PC-9 (cell line): Measurements from ENCODE around the gene C1QTNF1. TPM values are rescaled to one million over a fixed set of nuclear protein-coding genes. Genes with fewer than 3 reads are reported as not detected.

Experiments used
- BruUV-seq: library from RNA; stranded (reverse); fragments of 400-500 nt; replicated peaks from 2 replicates; lab custom pipeline; 2021; lab: Mats Ljungman, UMichigan
- CTCF ChIA-PET: fragments of 300-600 bp; sonication (Branson Sonifier 250); formaldehyde crosslinking; loops from one replicate; lab custom pipeline; 2022; ENCODE audit warnings: antibody characterized with exemption; lab: Charles Lee
- POLR2A ChIA-PET: fragments of 300-600 bp; sonication (Branson Sonifier 250); formaldehyde crosslinking; loops from one replicate; lab custom pipeline; 2022; ENCODE audit warnings: antibody characterized with exemption; ENCODE audit not compliant: unreplicated experiment; lab: Charles Lee
- DNase-seq, 2 experiments: peaks; one replicate each; pipeline versions ENCODE4 v3.0.0 to v3.0.0-alpha.2; 2015 to 2022; ENCODE audit warnings: mixed read lengths in 1 of 2
- H2AFZ ChIP-seq: fragments of 200-600 bp; sonication (generic); 2 replicates; pipeline ENCODE4 v1.8.1; 2017; ENCODE audit warnings: antibody characterized with exemption
- H3F3A ChIP-seq: fragments of 200-600 bp; sonication (generic); 2 replicates; pipeline ENCODE4 v1.8.1; 2017; ENCODE audit warnings: antibody characterized with exemption, mild to moderate bottlenecking, low read depth; ENCODE audit not compliant: insufficient read depth
- H3K27ac ChIP-seq: fragments of 200-600 bp; sonication (generic); 2 replicates; pipeline ENCODE4 v1.6.1; 2016; ENCODE audit warnings: mixed run types
- H3K27me3 ChIP-seq: fragments of 200-600 bp; sonication (generic); 2 replicates; pipeline ENCODE4 v1.6.1; 2016; ENCODE audit warnings: low read depth, mixed run types; ENCODE audit not compliant: insufficient read depth
- H3K36me3 ChIP-seq: fragments of 200-600 bp; sonication (generic); 2 replicates; pipeline ENCODE4 v1.6.1; 2016; ENCODE audit warnings: low read depth, mixed run types
- H3K4me1 ChIP-seq: fragments of 200-600 bp; sonication (generic); replicated peaks from 2 replicates; pipeline ENCODE4 v1.6.1; 2016; ENCODE audit warnings: mixed run types; ENCODE audit not compliant: insufficient read depth
- H3K4me2 ChIP-seq: fragments of 200-600 bp; sonication (generic); 2 replicates; pipeline ENCODE4 v1.6.1; 2017; ENCODE audit warnings: mixed run types
- H3K4me3 ChIP-seq: fragments of 200-600 bp; sonication (generic); 2 replicates; pipeline ENCODE4 v1.6.1; 2016; ENCODE audit warnings: mixed run types
- H3K79me2 ChIP-seq: fragments of 200-600 bp; sonication (generic); 2 replicates; pipeline ENCODE4 v1.6.1; 2017; ENCODE audit warnings: low read depth, mixed run types
- H3K9me2 ChIP-seq: fragments of 200-600 bp; sonication (generic); 2 replicates; pipeline ENCODE4 v1.8.1; 2017; ENCODE audit warnings: mild to moderate bottlenecking; ENCODE audit not compliant: insufficient read depth
- H3K9me3 ChIP-seq: fragments of 200-600 bp; sonication (generic); 2 replicates; pipeline ENCODE4 v1.8.1; 2016; ENCODE audit warnings: low read depth; ENCODE audit not compliant: insufficient read depth
- H4K20me1 ChIP-seq: fragments of 200-600 bp; sonication (generic); 2 replicates; pipeline ENCODE4 v1.8.1; 2017; ENCODE audit not compliant: insufficient read depth
- CTCF ChIP-seq: fragments of 200-600 bp; sonication (generic); conservative IDR thresholded peaks from 2 replicates; pipeline ENCODE4 v1.6.1; 2017; ENCODE audit warnings: mixed run types, antibody characterized with exemption, mild to moderate bottlenecking, moderate library complexity
- EZH2 ChIP-seq: fragments of 200-600 bp; sonication (generic); IDR thresholded peaks from 2 replicates; pipeline ENCODE4 v1.8.0; 2017; ENCODE audit warnings: antibody characterized with exemption, low read depth
- intact Hi-C: fragments of 100-400 bp; cut with micrococcal nuclease; formaldehyde crosslinking; loops from one replicate; pipeline ENCODE4 v1.10.0; 2022; ENCODE audit not compliant: unreplicated experiment
- total RNA-seq: library from RNA; stranded (reverse); gene quantifications from 2 replicates; pipeline ENCODE4 v1.2.3, GENCODE V29; 2021

Gene C1QTNF1
- total RNA-seq, 1 experiment from 2014 or later, result 3.4 TPM

DNA sequence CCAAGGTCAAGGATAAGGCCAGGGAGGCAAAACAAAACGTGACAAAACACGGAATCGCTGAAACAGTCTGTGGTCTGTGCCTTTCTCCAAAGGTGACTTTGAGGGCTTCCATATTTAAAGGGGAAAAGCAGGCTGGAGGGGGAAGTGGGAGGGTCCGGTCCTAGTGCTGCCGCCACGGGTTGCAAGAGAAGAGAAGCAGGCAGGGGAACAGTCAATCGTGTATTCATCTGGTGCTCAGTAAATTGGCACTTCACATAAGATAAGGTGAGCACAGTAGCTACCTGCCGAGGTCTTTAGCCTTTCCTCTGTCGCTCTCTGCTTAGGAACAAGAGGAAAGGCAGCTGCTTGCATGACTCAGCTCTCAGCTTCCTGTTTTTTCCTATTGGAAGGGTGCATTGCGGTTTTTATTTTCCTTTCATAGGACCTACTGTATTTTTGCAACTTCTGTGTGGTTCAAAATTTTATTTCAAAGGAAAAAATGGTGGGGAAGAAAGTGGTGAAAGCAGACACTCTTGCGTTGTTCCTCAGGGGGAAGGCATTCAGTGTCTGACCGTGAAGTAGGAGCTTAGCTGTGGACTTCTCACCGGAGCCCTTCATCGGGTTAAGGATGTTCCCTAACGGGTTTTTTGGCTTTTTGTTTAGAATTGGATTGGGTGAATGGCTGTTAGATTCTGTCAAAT lies 37.2 kb upstream of the C1QTNF1 start:
- TF ChIP-seq CTCF (no peak), EZH2 (no peak)
- Histone ChIP-seq H3K9me3 (no peaks in the 10 kb centered on the region), H3K27me3 (no peaks in the 10 kb centered on the region), H3K4me1 (peaks cover 30% of the 10 kb centered on the region), H3K9me2 (no peaks in the 10 kb centered on the region), H3K36me3 (no peaks in the 10 kb centered on the region; the same call in 1 of the 2 replicates), H3K4me2 (peak overlapping the region; percentile 72), H4K20me1 (no peaks in the 10 kb centered on the region), H3K79me2 (no peaks in the 10 kb centered on the region), H2AFZ (peak overlapping the region; percentile 70; the same call in 1 of the 2 replicates), H3F3A (peaks cover 45% of the 10 kb centered on the region), H3K27ac (peak overlapping the region; percentile 88), H3K4me3 (peak overlapping the region; percentile 48; the same call in 1 of the 2 replicates)
- intact Hi-C loops, result loop anchor here (2.0 kb wide), 3 partner anchors 30 to 96 kb away; no protein-coding TSS in a partner anchor
- CTCF ChIA-PET, result interaction anchor here (0.7 to 1.2 kb wide), 5 partner anchors 9 to 729 kb away, joined by 3 to 4 read pairs (median 3); no protein-coding TSS in a partner anchor
- POLR2A ChIA-PET, result interaction anchor here (0.6 to 1.5 kb wide), 4 partner anchors 10 to 1914 kb away, joined by 3 to 9 read pairs (median 3); no protein-coding TSS in a partner anchor
- TSS peak; percentile 26 for BruUV-seq
- DNase-seq, result peak; percentile 41 to 67

DNA sequence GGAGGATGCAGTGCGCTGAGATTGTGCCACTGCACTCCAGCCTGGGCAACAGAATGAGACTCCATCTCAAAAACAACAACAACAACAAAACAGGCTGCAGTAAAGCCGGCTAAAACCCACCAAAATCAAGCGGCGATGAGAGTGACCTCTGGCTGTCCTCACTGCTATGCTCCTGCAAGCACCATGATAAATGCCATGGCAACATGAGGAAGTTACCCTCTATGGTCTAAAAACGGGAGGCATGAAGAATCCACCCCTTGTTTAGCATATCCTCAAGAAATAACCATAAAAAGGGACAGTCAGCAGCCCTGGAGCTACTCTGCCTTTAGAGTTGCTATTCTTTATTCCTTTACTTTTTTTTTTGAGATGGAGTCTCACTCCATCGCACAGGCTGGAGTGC lies 35.8 kb upstream of the C1QTNF1 start:
- TF ChIP-seq CTCF (no peak), EZH2 (no peak)
- H3K36me3 ChIP-seq, result peaks cover 9% of the 10 kb centered on the region
- H3K9me3 ChIP-seq, result no peaks in the 10 kb centered on the region
- H3K4me2 ChIP-seq, result peak overlapping the region; percentile 72
- no peaks in the 10 kb centered on the region for H3K27me3 ChIP-seq
- no peak overlapping the region for H3K4me3 ChIP-seq
- H4K20me1 ChIP-seq, result no peaks in the 10 kb centered on the region
- H3F3A ChIP-seq, result peaks cover 45% of the 10 kb centered on the region
- no peak overlapping the region for H2AFZ ChIP-seq
- peaks cover 30% of the 10 kb centered on the region for H3K4me1 ChIP-seq
- H3K27ac ChIP-seq, result peak overlapping the region; percentile 88
- DNase-seq, result no peak
- peaks cover 6% of the 10 kb centered on the region for H3K79me2 ChIP-seq
- CTCF ChIA-PET, result interaction anchor here (0.7 kb wide), 1 partner anchor 199 kb away, joined by 3 read pairs; no protein-coding TSS in a partner anchor
- intact Hi-C loops, result no loop called here
- BruUV-seq, result no TSS peak
- POLR2A ChIA-PET, result interaction anchor here (0.7 kb wide), 1 partner anchor 9 kb away, joined by 23 read pairs; the partner anchor contains the start of gene LGALS3BP
- H3K9me2 ChIP-seq, result no peaks in the 10 kb centered on the region

- CTCF ChIA-PET, result no interaction called here
- no peak overlapping the region for H2AFZ ChIP-seq
- peaks cover 24% of the 10 kb centered on the region for H3K79me2 ChIP-seq
- no peaks in the 10 kb centered on the region for H3K9me3 ChIP-seq
- BruUV-seq, result no TSS peak
- no peak overlapping the region for H3K4me3 ChIP-seq
- H3F3A ChIP-seq, result peaks cover 46% of the 10 kb centered on the region
- DNase-seq, result no peak
- no peaks in the 10 kb centered on the region for H3K9me2 ChIP-seq
- POLR2A ChIA-PET, result no interaction called here
- H4K20me1 ChIP-seq, result no peaks in the 10 kb centered on the region; the same call in 1 of the 2 replicates
- H3K27ac ChIP-seq, result no peak overlapping the region
- intact Hi-C loops, result no loop called here
- H3K27me3 ChIP-seq, result no peaks in the 10 kb centered on the region
- TF ChIP-seq EZH2, result no peak
- no peak for TF ChIP-seq CTCF
- H3K36me3 ChIP-seq, result peaks cover 15% of the 10 kb centered on the region
- H3K4me2 ChIP-seq, result no peak overlapping the region
- peaks cover 33% of the 10 kb centered on the region for H3K4me1 ChIP-seq
Observed at GRCh38 chr17:78990349-78991016, 33.5 kb upstream of the C1QTNF1 start.
